ENCODE measurements around the gene CCDC8. TPM values are rescaled to one million over a fixed set of nuclear protein-coding genes. Genes with fewer than 3 reads are reported as not detected.
A peak's percentile ranks its signal among the peaks of the same experiment; 100 is the strongest.
"Not testable (repeated sequence)": the region's sequence is repeated elsewhere in the genome, so short reads cannot be mapped to it uniquely, and the experiment has no call there.

The CCDC8 gene
- total RNA-seq, 1 donor from 2014 or later = under 0.01 TPM

DNA sequence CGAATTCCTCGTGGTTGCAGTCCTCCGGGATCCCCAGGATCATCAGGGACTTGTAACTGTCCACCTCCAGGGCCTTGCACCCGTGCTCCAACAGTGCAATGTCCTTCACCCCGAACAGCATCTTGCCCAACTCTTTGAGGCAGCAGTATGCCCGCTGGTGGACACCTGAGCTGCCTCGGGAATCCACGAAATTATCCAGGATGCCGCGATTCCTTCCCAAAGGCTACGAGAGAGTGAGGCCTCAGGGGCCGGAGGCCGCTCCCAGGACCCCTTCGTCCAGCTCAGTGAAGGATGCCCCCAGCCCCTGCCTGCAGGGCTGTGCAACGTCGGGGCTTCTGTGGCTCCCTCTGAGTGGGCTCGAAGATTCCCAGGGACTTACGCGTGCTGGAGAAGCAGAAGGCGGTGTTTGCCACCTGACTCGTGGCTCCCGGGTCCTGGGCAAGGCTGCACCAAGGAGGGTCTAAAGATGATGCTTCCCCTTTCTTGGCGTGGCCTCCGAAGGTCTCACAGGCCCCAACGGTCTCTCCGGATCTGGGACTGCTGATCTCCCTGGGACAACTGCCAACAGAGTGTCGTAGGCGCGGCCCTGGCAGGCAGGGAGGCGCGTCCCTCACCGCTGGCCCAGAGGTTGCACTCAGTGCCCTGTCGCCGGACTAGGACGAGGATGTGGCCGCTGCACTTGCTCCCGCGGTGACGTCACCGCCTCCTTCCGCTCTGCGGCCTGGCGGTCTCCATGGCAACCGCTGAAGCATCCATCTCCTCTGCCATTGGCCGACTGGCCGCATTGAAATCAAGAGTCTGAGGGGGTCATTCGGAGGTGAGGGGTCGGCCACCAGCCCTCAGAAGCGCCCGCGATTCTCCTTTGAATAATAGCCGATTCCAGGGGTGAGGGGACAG, 15.1 kb upstream of the CCDC8 start, which contains the start of gene PNMA8C:
PNMA8C (minus strand) TSS at position 698 of the 897 bp plus-strand sequence; CDS start at position 121, 577 bp downstream.
- peak; percentile 57 to 58 for DNase-seq (ENCODE audit: low read depth in 2 of 2)

- DNase-seq (ENCODE audit: low read depth in 2 of 2) = no peak
These were observed 14.2 kb upstream of the CCDC8 start for GRCh38 chr19:46427518-46428045.

DNA sequence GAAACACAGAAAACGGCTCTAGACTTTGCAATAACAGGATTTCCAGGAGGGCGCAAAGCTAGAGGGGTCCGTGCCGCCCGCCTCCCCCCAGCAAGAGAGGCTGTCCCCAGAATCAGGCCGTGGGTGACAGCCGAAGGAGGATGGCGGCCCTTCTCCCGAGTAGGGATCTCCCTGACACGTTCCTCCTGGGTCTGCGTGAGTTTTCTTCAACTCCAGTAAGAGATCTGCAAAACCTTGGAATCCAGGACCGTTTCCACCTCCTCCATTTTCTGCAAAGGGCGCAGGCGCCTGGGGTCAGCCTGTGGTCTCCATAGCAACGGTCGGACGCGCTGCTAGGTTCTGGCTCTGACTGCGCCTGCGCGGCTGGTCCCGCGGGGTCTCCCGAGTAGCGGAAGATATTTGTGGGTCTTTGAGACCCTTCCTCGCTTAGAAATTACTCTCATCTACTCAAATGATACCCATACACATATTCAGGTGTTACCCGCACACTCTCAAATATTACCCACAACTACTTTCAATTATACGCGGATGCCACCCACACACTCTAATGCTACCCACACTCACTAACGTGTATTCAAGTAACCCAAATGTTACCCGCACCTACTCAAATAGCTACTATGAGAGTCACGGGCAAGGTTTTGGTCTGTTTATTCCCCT, 13.3 kb upstream of the CCDC8 start:
- DNase-seq (ENCODE audit: low read depth in 2 of 2) = peak in 1 of 2 donors; percentile 64

DNA sequence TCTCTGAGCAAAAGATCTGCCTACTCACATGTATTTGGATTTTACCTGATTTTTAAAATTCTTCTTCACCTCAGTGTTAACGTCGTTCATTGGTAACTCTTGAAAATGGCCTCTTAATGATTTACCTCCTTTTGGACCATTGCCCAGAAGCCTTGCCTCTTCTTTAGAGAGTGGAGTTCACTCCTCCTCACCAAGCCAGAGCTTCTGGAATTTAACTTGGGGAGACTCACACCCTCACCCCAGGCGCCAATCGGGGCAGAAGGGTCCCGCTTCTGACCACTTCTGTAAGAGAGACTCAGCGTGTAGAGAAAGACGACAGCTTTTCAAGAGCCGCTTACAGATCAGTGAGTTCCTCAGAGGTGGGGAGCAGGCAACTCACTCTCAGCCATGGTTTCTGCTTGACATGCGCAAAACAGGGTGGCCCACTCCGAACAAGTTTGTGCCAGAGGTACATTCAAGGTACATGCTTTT, 12.7 kb upstream of the CCDC8 start:
- DNase-seq (ENCODE audit: low read depth in 2 of 2) = no peak

DNA sequence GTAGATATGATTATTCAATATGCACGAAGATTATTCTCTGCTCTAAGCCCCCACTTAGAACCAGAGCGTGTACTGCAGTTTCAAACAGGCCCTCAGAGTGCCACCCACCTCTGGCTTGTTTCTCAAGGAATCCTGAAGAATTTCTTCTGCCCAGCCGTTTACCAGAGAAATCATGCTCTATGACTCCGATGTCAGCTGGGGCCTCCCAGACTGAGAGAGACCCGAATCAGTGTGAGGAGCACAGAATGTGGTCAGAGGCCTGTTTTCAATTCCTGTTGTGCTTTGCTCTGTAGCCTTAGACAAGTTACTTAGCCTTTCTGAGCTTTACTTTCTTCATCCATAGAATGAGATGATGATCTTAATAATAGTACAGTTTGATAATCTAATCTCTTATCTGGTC, 9.8 kb upstream of the CCDC8 start:
- no peak for DNase-seq (ENCODE audit: low read depth in 2 of 2)

DNA sequence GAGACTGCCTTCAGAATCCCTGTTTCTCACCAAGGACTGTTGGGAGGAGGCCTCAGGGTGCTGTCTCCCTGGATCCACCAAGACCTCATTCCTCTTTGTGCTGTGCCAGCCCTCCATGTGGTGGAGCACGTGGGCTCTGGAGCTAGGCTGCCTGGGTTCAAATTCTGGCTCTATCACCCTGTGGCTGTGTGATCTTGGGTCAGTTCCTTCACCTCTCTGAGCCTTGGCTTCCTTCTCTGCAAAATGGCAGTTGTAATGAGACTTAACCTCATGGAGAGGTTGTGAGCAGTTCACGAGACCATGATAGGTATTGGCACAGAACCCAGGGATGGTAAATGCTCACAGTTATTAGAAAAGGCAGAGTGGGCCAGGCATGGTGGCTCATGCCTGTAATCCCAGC, 9.0 kb upstream of the CCDC8 start:
- DNase-seq (ENCODE audit: low read depth in 2 of 2) = no peak

GRCh38 chr19:46420056-46420455, 6.7 kb upstream of the CCDC8 start:
- DNase-seq (ENCODE audit: low read depth in 2 of 2) = no peak

DNA sequence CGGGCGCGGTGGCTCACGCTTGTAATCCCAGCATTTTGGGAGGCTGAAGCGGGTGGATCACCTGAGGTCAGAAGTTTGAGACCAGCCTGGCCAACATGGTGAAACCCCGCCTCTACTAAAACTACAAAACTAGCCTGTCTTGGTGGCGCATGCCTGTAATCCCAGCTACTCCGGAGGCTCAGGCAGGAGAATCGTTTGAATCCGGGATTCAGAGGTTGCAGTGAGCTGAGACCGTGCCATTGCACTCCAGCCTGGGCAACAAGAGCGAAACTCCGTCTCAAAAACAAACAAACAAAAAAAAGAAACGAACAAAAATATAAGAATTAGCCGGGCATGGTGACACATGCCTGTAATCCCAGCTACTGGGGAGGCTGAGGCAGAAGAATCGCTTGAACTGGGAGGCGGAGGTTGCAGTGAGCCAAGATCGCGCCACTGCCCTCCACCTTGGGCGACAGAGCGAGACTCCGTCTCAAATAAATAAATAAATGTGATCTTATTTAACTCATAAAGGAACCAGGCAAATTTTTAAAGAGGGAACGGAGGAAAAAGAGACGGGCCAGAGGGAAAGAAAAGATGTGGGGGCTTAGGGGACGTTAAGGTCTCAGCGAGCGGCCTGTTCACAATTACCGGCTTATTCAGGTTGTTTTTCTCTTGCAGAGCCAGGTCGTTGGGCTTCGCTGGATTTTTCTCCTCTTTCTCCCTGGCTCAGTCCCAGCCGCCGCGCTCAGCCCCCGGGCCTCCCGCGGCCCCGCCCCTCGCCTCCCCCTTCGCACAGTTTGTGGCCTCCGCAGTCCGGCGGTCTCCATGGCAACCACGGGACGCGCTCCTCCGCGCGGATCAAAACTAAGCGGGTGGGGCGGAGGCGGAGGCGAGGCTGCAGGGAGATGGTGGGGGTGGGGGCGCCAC, 2.7 kb upstream of the CCDC8 start:
- DNase-seq (ENCODE audit: low read depth in 2 of 2) = peak; percentile 29 to 72

GRCh38 chr19:46414899-46415298, 1.5 kb upstream of the CCDC8 start:
- not testable (repeated sequence) for DNase-seq (ENCODE audit: low read depth in 2 of 2)

GRCh38 chr19:46412650-46413261, 608 bp downstream of the CCDC8 start:
- no peak for DNase-seq (ENCODE audit: low read depth in 2 of 2)

DNA sequence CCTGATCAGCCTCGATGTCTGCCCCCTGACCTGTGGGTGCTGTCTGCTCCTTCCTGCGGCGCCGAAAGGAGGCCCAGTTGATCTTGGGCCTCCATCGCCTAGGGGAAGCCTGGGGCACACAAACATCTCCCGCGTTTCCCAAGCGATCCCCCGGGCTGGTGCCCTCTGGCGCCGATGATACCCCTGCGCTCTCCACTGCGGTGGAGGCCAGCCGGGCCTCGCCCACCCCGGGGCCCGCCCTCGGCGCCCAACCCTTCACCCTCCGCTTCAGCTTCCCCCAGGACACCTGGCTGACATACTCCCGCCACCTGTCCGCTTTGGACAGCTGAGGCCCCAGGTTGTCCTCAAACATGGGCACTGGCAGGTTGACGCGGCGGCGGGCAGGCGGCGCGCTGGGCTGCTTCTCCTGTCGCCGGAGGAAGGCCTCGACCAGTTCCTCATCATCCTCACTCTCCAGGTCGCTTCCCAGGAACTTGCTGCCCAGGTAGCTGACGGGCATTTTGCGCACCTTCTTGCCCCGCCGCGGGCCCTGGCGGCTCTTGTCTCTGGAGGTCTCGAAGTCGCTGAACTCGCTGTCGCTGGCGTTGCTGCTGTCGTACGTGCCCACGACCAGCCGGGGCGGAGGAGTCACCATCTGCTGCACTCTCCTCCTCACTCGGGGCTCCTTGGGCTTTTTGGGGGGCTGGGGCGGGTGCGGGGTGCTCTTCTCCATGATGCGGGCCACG, 1.3 kb downstream of the CCDC8 start:
- DNase-seq (ENCODE audit: low read depth in 2 of 2) = no peak

DNA sequence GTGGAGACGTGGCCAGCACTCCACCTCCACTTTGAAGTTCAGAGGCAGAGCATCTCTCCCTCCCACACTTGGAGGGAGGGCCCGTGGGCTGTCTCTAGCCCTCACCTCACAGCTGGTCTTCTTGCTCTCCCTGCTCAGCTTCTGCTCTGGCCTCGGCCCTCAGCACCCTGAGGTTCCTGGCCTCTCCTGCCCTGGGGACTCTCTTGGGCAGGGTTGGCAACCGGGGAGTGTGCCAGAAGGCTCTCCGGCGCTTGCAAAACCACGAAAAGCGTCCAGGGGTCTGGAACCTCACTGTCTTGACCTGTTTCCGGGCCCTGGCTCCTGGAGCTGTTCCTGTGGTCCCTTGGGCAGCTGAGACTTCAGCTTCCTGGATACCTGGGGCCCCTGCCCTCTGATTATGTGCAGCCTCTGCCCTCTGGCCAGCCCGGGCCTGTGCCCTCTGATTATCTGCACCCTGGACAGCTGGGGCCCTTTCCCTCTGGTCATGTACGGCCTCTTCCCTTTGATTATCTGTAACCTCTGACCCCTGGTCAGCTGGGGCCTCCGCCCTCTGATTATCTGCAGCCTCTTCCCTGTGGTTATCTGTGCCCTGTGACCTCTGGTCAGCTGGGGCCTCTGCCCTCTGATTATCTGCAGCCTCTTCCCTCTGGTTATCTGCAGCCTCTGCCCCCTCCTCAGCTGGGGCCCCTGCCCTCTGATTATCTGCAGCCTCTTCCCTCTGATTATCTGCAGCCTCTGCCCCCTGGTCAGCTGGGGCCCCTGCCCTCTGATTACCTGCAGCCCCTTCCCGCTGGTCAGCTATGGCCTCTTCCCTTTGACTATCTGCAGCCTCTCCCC, 2.1 kb downstream of the CCDC8 start:
- no peak for DNase-seq (ENCODE audit: low read depth in 2 of 2)

- DNase-seq (ENCODE audit: low read depth in 2 of 2) = no peak
These were observed 2.9 kb downstream of the CCDC8 start for GRCh38 chr19:46410205-46411087.

- DNase-seq (ENCODE audit: low read depth in 2 of 2) = no peak
These were observed 4.2 kb downstream of the CCDC8 start for GRCh38 chr19:46409191-46409590.

DNA sequence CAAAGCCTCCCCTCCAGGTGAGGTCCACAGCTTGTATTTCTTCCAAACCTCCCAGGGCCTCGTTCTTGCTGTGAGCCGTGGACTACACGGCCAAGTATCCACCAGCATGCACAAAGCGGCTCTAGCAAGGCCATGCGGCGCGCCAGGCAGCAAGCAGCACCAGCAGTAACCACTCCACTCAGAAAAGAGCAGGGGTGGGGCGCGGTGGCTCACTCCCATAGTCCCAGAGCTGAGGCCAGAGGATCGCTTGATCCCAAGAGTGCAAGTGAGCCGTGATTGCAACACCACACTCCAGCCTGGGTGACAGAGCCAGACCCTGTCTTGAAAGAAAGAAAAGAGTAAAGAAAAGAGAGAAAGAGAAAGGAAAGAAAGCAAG, 4.7 kb downstream of the CCDC8 start:
- no peak for DNase-seq (ENCODE audit: low read depth in 2 of 2)

DNA sequence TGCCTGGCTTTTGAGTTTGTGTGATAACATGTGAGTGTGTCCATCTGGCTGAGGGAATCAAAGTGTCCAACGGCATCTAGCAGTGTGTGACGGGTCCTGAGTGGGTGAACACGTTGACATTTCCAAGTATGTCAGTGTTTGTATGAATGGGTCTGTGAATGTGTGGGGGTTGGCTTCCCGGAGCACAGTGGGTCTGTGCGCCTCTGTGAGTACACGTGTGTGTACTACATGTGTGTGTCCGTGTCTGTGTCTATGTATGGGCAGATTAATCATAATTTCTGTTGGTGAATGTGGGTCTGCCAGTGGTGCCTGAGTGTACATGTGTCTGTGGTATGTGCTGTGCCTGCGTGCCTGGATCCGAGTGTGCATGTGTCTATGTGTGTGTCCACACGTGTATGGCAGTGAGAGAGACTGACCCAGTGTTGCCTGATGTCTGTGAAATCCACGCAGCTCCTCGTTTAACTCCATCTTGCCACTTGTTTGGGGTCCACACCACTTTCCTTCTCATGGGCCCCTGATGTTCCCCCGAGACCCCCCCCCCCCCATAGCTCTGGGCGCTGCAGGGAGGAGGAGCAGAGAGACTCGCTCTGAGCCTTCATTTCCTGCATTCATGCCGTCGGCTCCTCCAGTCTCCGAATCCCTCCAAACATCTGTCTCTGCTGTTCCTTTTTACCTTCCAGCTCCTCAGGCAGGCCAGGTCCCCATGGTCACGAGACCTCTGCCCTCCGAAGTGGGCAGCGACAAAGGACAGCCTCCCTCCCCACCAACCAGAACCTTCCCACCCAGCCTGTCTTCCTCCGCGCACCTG, 5.3 kb downstream of the CCDC8 start:
- no peak for DNase-seq (ENCODE audit: low read depth in 2 of 2)

- no peak for DNase-seq (ENCODE audit: low read depth in 2 of 2)
These were observed 6.4 kb downstream of the CCDC8 start for GRCh38 chr19:46406976-46407375.

Measured in lung microvascular endothelial cell (primary cell).